CMK (cell line): ENCODE measurements around the gene CROCC2.

Experiments
- DNase-seq: peaks from one replicate; pipeline ENCODE4 v3.0.0-alpha.2; 2010; ENCODE audit warnings: low read depth

Gene CROCC2

DNA sequence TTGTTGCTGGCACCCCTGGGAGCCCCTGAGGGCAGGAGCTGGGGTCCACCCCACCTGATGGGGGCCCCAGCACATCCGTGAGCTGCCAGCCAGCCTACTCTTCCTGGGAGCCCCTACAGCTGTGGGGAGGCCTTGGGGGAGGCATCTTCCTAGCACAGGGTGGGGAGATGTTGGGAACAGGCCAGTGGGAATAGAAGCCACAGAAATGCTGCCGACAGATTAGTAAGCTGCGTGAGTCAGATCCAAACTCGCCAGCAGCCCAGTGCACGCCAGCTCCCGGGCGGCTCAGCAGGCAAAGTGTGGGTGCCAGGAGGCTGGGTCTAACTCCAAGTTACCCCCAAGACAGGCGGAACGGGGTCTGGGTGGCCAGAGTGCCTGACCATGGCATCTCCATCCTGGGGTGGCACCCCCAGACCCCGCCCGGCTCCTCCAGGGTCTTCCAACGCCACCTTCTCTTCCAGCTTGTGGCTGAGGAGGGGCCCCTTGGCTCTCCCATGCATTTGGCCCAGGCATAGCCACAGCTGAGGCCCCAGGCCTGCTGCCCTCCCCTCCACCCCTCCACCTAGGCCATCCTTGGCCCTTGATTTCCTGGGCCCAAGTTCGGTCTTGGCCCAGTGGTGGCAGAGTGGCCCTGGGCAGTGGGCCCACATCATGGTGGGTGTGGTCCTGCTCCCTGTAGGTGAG is 15.3 kb downstream of the CROCC2 start:
- DNase-seq: no peak

DNA sequence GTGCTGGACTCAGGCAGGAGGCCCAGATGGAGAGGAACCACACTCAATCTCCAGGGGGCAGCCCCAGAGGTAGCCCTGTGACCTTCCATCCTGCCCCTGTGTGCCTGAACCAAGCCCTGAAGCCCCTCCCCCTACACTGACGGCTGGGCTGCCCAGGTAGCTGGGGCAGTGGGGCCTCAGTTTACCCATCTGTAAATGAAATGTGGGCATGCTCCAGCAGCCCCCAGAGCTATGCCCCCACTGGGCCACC is 15.8 kb downstream of the CROCC2 start:
- no peak for DNase-seq

DNA sequence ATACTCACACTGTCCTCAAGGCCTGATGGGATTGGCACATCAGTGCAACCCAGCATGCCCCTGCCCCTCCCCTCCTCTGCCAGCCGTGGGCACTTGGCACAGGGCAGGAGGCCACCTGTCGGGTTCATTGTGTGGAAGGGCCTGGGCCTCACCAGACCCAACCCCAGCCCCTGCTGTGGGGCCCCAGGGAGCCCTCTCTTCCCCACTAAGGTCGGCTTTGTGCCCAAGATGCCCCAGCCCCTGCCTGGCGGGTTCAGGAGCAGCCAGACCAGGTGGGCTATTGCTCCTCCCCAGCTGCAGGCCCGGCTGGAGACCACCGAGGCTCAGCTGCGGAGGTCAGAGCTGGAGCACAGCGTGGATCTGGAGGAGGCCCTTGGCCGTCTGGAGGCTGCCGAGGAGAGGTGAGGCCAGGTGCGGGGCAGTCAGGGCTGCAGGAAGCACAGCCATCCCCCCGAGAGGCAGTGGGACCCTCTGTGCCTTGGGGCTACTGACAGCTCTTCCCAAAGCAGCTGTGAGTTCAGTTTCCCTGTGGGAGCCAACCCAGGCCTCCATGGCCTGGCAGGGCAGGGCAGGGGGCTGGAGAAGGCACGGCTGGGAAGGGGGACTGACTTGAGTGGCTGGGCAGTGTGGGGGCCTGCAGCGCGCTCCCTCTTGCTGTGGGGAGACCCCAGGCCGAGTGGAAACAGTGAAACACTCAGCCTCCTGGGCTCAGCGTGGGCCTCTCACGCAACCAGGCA is 16.3 kb downstream of the CROCC2 start:
- DNase-seq: no peak

DNA sequence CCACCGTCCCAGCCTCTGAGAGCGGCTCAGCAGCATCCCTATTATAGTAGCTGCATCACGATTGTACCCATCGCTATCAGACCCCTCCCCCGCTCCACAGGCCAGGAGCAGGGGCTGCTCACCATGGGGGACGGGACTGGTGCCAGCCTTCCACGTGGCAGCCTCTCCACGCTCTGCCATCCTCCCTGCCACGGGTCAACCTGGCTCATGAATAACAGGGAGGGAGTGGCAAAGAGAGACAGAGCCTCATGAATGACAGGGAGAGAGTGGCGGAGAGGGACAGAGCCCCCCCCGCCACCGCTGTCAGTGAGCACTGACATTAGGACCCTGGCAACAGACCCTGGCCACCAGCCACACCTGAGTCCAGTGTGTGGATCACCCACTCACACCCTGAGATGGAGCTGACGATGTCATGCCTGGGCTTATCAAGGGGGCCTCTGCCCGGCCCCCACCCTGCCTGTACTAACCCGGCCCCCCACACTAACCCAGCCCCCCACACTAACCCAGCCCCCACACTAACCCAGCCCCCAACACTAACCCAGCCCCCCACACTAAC is 16.9 kb downstream of the CROCC2 start:
- no peak for DNase-seq

DNA sequence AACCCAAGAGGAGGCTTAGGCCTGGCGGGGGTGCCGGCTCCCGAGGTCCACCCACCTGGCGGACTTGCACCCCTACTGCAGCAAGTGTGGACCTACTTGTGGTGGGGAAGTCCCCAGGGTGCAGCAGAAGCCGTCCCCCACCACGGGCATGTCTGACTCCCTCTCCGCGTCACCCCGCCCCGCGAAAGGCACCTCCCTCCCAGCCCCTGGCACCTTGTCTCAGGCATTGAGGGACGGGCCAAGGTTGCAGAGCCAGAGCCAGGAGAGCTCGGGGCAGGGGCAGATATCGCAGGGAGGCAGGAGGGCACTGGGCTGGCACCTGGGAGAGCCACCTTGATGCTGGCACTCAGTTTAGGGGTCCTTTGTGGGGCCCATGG is 19.0 kb downstream of the CROCC2 start:
- DNase-seq: no peak

DNA sequence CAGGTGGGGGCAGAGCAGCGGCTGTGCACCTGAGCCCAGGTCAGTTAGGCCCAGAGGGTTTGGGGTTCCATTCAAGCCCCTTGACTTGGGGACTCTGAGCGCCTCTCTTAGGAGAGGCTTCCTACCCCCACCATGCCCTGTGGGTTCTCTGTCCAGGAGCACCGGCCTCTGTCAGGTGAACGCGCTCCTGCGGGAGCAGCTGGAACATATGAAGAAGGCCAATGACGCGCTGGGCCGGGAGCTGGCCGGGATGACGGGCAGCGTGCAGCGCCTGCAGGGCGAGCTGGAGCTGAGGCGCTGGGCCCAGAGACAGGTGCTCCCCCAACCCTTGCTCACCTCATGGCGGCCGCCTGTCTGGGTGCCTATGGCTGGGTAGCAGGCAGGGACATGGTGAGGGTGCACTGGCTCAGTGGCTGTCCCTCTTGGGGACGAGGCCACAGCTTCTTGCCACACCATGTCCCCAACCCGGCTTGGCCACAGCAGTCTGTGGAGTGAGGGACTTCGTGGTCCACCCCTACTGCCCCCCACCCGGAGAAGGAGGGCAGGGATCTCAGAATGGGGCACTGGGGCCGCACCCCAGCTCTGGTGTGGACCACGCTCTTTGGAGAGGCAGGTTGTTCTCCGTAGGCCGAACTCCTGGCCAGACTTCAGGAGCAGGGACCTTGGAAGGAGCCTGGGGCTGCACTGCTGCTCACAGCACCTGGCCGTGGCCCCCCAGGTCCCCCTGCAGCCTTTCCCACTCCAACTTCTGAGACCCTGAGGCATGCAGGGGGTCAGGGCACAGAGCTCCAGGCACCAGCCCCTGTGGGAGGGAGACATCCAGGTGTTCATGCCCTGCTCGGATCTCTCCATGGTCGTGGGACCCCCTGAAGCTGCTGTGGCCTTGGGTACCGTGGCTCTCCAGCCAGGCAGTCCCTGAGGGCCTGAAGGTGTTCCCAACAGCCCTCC is 19.7 kb downstream of the CROCC2 start:
- no peak for DNase-seq

DNA sequence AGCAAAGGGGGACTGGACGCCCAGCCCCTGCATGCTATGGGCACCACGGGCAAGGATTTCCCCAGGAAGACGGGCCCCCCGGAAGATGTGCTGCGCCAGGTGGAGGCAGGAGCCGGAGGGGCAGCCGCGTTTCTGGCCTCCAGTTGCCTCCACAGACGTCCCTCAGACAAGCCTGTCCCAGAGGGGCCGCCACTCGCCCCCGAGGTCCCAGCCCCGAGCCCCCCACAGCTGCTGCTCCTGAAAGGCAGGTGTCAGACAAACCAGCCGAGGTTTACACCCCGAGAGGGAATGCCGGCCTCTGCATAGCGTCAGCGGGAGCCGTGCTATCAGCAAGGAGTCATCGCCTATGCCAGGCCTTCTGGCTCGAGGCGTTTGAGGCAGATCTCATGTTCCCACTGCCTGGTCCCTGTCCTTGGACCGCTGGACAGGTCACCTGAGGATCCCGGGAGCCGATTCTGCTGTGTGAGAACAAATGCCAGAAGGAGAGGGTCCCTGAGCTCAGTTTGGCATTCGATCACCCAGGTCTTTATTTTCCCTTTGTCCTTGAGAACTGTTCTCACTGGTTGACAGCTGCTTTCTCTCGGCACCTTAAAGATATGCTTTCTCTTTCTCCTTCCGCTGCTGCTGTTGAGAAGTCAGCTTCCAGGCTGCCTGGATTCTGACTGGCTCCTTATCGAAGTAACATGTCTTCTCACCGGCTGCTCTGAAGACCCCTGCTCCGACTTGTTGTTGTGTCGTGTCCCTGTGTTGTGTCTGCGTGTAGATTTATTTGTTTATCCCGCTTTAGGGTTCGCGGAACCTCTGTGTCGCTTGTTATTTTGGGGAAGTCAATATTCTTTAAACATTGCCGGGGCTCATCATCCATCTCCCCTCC is 20.6 kb downstream of the CROCC2 start:
- DNase-seq: no peak

DNA sequence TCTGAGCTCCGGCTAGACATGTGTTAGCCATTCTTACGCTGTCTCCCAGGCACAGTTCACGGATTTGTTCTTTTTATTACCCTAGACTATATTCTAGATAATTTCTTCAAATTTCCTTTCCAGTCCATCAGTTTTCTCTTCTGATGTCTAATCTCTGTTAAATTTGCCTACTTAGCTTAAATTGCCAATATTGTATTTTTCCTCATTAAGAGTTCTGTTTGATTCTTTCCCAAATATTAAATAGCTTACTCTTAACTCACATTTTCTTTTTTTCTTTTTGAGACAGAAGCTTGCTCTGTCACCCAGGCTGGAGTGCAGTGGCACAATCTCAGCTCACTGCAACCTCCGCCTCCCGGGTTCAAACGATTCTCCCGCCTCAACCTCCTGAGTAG is 21.2 kb downstream of the CROCC2 start:
- no peak for DNase-seq

DNA sequence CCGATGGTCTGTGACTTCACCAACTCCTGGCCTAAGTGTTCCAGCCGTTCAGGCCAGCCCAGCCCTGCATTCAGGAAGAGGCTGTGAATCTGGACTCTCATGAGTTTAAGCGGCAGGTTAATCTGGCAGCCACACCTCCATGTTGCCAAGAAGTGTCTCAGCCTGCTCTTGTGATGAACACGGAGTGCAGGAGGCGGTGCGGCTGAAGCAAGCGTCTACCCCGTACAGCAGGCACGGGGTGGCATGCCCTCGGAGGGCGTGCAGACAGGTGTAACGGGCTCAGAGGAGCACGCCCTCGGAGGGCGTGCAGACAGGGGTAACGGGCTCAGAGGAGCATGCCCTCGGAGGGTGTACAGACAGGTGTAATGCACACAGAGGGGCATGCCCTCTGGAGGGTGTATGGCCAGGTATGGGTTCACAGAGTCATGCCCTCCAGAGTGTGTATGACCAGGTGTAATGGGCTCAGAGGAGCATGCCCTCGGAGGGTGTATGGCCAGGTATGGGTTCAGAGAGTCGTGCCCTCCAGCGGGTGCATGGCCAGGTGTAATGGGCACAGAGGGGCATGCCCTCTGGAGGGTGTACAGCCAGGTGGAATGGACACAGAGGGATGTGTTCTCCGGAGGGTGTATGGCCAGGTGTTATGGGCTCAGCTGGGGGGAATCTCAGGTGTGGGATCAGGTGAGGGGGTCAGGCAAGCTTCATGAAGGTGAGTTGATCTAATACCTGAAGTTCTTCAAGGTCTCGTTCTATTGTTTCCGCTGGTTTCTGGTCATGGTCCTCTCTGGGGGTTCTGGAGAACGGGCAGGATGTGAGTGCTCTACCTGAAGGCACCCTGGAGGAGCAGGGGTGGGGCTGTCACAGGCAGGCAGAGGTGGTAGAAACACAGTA is 22.6 kb downstream of the CROCC2 start:
- no peak for DNase-seq

DNA sequence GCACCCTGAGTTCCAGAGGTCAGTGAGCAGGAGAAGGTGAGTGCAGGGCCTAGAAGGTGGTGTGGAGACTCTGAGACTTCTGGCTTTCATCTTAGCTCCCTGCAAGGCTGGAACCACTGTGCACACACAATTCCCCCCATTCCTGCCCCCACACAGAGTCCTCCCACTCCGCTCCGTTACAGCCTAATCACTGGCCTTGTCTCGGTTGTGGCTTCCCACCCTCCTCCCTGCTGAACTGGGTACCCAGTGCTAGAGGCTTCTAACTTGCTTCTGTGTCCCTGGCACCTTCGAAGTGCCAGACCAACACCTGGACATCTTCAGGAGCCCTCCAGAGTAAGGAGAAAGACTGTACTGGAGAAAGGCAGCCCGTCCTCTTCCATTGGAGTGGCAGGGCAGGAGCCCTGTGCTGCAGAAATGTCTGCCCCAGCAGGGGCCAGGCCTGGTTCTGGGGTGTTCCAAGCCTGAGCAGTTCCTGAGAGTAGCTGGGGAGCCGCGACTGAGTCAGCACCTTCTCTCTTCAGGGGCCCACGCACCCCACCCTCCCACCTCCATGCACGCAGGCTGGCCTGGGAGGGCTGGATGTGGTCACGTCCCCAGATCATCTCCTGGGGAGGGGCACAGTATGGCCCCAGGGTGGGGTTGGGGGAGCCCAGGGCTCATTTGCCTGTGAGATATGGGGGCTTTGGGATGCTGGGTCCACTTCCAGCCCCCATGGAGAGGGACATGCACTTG is 23.4 kb downstream of the CROCC2 start:
- no peak for DNase-seq

DNA sequence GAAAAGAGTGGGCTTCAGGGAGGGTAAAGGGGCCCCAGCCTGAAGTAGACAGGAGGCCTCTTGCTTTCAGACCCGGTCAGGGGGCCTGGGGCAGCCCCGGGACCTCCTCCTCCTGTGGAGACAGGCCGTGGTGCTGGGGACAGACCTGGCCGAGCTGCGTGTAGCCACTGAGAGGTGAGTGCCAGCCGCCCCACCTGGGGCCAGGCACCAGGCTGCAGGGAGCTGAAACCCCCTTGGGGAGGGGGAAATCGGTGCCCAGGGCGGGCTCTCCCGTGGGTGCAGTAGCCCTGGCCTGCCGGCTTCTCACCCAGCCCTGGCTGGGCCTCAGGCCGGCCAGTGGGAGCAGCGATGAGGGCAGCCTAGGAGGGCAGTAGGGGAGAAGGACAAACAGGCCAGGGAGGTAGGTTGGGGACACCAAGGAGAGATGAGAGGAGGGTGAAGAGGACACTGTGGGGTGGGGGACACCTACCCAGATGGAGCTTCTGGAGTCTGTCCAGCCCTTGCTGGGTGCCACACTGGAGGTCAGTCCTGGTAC is 24.0 kb downstream of the CROCC2 start:
- DNase-seq: no peak

DNA sequence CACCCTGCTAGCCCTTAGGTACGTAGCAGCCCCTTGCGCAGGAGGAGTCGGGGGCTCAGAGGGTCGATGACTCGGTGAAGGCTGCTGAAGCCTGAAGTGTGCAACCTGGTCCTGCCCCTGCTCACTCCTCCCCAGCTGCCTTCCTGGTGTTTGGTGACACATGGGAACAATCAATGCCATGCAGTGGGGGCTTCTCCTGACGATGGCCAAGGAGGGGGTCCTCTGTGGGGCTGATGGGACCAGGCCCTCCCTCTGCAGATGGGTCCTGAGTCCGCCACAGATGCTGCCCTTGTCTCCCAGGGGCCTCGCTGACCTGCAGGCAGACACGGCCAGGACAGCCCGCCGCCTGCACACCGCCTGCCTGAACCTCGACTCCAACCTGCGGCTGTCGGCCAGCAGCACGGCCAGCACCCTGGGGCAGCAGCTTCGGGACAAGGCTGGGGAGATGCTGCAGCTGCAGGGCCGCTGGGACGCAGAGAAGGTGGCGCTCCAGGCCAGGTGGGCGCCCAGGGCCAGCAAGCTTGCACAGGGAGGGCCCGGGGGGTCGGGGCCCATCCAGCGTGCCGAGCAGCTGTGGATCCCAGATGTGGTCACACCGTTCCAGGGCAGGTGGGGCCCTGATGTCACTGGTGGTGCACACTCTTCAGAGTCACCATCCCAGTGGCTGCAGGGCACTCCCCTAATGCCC is 24.6 kb downstream of the CROCC2 start:
- DNase-seq: no peak

DNA sequence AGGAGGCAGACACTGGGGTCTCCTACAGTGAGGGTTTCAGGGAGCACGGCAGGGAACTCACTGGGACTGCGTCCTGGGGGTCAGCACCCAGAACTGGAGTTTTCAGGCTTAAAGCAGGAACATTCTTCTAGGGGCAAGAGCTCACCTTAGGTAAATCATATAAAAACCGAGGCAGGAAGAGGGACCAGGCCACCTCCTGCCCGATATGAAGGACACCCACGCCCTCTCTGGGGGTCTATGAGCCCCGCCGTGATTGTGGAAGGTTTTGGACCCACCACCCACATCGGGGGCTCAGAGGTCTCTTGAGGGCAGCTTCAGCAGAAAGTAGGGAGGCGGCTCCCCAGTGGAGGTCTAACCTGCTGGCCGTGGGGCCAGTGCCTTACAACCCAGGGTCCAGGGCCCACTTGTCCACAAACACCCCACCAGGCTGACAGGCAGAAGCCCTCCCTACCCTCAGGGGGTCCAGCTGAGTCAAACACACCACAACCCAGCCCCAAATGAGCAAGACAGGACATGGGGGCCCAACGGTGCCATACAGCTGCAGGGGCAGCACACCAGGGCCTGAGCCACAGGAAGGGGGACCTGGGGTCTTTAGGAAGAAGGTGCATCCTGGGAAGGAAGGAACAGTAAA is 25.3 kb downstream of the CROCC2 start:
- DNase-seq: no peak

DNA sequence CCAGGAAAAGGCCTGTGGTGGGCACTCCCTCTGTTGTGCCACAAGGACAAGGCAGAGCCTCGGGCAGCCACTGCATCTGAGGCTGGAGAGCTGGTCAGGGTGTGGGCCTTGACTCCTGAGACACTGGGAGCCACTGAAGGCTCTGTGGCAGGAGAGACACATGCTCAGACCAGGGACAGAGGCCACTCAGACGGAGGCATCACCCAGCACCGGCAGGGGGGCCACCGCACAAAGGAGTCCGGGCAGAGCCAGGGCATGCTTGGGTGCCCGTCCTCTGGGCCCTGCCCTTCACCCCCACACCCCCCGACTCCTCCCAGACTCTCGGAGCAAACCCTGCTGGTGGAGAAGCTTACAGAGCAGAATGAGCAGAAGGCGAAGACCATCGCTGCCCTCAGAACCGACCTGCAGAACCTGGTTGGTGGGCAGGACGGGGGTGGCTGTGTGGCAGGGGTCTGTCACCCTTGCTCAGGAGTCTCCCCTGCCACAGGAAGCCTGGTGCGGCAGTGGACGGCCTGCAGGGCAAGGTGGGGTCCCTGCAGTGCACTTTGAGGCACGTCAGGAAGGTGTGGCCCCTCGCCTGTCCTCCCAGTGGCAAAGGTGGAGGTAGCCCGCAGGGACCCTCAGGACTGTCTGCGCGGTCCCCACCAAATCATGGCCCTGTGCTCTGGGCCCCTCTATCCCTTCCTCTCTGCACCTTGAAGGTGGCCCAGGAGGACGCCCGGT is 26.0 kb downstream of the CROCC2 start:
- DNase-seq: no peak

DNA sequence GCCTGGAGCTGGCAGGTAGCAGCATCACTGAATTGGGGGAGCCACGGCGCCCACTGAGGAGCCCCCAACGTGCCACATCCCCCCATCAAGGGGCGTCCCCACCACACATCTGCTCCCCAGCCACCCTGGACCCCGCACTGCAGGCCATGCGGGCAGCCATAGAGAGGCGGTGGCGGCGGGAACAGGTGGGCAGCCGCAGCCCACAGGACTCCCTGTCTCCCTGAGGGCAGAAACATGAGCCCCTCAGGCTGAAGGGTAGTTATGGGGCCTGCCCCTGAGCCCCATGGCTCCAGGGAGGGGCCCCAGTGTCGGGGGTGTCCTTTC is 26.6 kb downstream of the CROCC2 start:
- no peak for DNase-seq

DNA sequence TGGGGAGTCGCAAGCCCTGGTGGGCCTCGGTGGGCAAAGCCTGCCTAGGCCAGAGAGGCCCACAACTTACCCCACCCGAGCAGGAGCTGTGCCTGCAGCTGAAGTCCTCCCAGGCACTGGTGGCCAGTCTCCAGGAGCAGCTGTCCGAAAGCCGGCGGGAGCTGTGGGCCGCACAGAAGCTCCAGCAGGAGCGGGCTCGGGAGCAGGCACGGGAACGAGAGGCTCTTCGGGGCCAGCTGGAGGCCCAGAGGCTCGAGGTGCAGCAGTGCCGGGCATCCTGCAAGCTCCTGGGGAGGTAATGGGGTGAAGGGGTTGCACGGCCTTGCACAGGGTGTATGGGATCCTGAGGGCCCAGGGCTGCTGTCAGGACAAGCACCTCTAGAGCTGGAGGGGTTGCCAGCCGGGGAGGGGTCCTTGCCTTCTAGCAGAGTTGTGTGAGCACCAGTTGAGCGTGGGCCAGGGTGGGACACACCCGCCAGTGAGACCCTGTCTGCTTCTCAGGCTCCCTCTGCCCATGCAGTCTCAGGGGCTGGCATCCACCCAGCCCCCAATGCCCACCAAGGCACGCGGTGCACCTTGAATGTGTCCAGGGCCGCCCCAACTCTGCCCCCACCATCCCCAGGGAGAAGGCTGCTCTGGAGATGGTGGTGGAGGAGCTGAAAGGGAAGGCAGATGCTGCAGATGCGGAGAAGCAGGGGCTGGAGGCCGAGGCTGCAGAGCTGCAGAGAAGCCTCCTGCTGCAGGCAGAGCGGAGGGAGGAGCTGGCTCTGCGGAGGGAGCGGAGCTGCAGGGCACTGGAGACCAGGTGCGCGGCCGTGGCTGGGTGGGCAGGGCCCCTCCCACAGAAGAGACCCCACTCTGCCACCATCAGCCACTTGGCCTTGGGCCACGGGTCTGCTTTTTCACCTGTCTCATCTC is 27.2 kb downstream of the CROCC2 start:
- DNase-seq: no peak
